ENCODE measurements around the gene VPS45. TPM values are rescaled to one million over a fixed set of nuclear protein-coding genes. Genes with fewer than 3 reads are reported as not detected.

The VPS45 gene
- total and polyA plus RNA-seq, 2 of the 8 experiments (the other 6 are each of a cell fraction or from before 2014, with no cell fraction given): 19.1 to 27.6 TPM

GRCh38 chr1:150092180-150092791 lies 24.7 kb downstream of the VPS45 start:
- no peaks in the 10 kb centered on the region for H3K23me2 ChIP-seq (ENCODE audit: low read depth, low read length)
- no peaks in the 10 kb centered on the region for H3K79me2 ChIP-seq (ENCODE audit: control insufficient read depth in 1 of 2, insufficient read depth in 2 of 2, low read length in 2 of 2)

More at GRCh38 chr1:150092180-150092791, 24.7 kb downstream of the VPS45 start:
- H4K91ac ChIP-seq (replicated peaks; ENCODE audit: insufficient read length, low read length): no peak overlapping the region
- POLR2A ChIA-PET (ENCODE audit: partially characterized antibody): interaction anchor here (1.2 kb wide), 1 partner anchor 138 kb away, joined by 3 read pairs; no protein-coding TSS in a partner anchor
- no peak overlapping the region for H3K56ac ChIP-seq (replicated peaks; ENCODE audit: insufficient read length, low read depth, low read length)
- H3K27me3 ChIP-seq (replicated peaks in 1 of 4; ENCODE audit: control insufficient read depth in 3 of 4, extremely low read depth in 1 of 4, insufficient read depth in 3 of 4, low read length in 3 of 4): no peaks in the 10 kb centered on the region
- H4K5ac ChIP-seq (ENCODE audit: insufficient read length, low read depth, low read length): no peak overlapping the region
- TF ChIP-seq CEBPB (IDR thresholded peaks at IDR 0.05; ENCODE audit: low read depth, low read length): no peak
- TF ChIP-seq, protein P1, sequence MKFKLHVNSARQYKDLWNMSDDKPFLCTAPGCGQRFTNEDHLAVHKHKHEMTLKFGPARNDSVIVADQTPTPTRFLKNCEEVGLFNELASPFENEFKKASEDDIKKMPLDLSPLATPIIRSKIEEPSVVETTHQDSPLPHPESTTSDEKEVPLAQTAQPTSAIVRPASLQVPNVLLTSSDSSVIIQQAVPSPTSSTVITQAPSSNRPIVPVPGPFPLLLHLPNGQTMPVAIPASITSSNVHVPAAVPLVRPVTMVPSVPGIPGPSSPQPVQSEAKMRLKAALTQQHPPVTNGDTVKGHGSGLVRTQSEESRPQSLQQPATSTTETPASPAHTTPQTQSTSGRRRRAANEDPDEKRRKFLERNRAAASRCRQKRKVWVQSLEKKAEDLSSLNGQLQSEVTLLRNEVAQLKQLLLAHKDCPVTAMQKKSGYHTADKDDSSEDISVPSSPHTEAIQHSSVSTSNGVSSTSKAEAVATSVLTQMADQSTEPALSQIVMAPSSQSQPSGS (IDR thresholded peaks at IDR 0.05; ENCODE audit: low read length): no peak
- CTCF ChIA-PET (ENCODE audit: partially characterized antibody): interaction anchor here (1.3 kb wide), 1 partner anchor 78 kb away, joined by 4 read pairs; no protein-coding TSS in a partner anchor
- H4K8ac ChIP-seq (ENCODE audit: extremely low read depth, insufficient read depth, low read length): no peak overlapping the region
- WGBS, 2 experiments (ENCODE audit: extremely low coverage in 1 of 2, insufficient coverage in 1 of 2, insufficient read length in 1 of 2, insufficient replicate concordance in 2 of 2, low coverage in 1 of 2, low lambda C conversion rate in 2 of 2, missing lambda C conversion rate in 1 of 2): 88% methylated on average over 3 of the region's 3 CpGs; no CpG with 5 or more reads in 1 of the 2 experiments
- H2AFZ ChIP-seq (ENCODE audit: low read length): no peak overlapping the region
- no peak overlapping the region for H3K18ac ChIP-seq (ENCODE audit: extremely low read depth, low read length)
- DNase-seq (ENCODE audit: low read depth in 1 of 2, low spot score in 2 of 2): no peak
- H3K36me3 ChIP-seq (ENCODE audit: control insufficient read depth in 2 of 4, insufficient read depth in 4 of 4, low read length in 3 of 4): peaks cover 0 to 15% (median 0%) of the 10 kb centered on the region in 4 experiments; a peak in 2 of 8 replicates
- no peaks in the 10 kb centered on the region for H3K4me1 ChIP-seq (replicated peaks in 1 of 4; ENCODE audit: control insufficient read depth in 3 of 4, insufficient read depth in 4 of 4, low read length in 3 of 4)
- no peak overlapping the region for H3K27ac ChIP-seq (ENCODE audit: low read depth, low read length)
- H2BK5ac ChIP-seq (ENCODE audit: low read depth, low read length): no peak overlapping the region
- H3K4me3 ChIP-seq (ENCODE audit: extremely low read depth in 1 of 4, insufficient read depth in 2 of 4, low read depth in 3 of 4, low read length in 4 of 4): no peak overlapping the region
- no peak overlapping the region for H3K9ac ChIP-seq (replicated peaks in 1 of 4; ENCODE audit: extremely low read depth in 1 of 4, low read depth in 3 of 4, low read length in 3 of 4)
- FAIRE-seq: no peak
- no peak overlapping the region for H3K4ac ChIP-seq (replicated peaks; ENCODE audit: insufficient read length, low read depth, low read length)
- no peak overlapping the region for H2BK20ac ChIP-seq (ENCODE audit: low read length)
- H3K79me1 ChIP-seq (ENCODE audit: low read depth, low read length): no peaks in the 10 kb centered on the region
- no peak overlapping the region for H2BK15ac ChIP-seq (ENCODE audit: low read length)
- H3K4me2 ChIP-seq (ENCODE audit: insufficient read depth in 1 of 2, low read depth in 2 of 2, low read length in 2 of 2): no peak overlapping the region
- H2BK12ac ChIP-seq (ENCODE audit: low read depth, low read length): no peak overlapping the region
- H3K9me3 ChIP-seq (ENCODE audit: insufficient read depth in 2 of 2, low read depth in 1 of 2, low read length in 1 of 2): no peaks in the 10 kb centered on the region
- H4K20me1 ChIP-seq (replicated peaks in 1 of 2; ENCODE audit: control insufficient read depth in 1 of 2, insufficient read depth in 2 of 2, low read length in 2 of 2): no peaks in the 10 kb centered on the region
- H3K14ac ChIP-seq (ENCODE audit: insufficient read length): no peak overlapping the region
- H2BK120ac ChIP-seq (replicated peaks; ENCODE audit: low read depth, low read length): no peak overlapping the region
- H2AK5ac ChIP-seq (ENCODE audit: low read depth, low read length): no peak overlapping the region
- H3K23ac ChIP-seq (ENCODE audit: insufficient read length): no peak overlapping the region

Data from H1 (cell line).